Activated CD4-positive, alpha-beta T cell treated with anti-CD3 and anti-CD28 coated beads for 4 hours (primary cell): ENCODE results near the gene SP3.
"Not testable (repeated sequence)": the region's sequence is repeated elsewhere in the genome, so short reads cannot be mapped to it uniquely, and the experiment has no call there.

ENCODE experiments used
- DNase-seq, 2 donors: peaks; one replicate each; pipeline ENCODE4 v3.0.0-alpha.2; 2020

The SP3 gene

GRCh38 chr2:173941567-173941966 is 23.6 kb downstream of the SP3 start:
- no peak for DNase-seq

GRCh38 chr2:173940208-173941020 is 24.8 kb downstream of the SP3 start:
- DNase-seq, result no peak

- no peak for DNase-seq
Observed at GRCh38 chr2:173938700-173939384, 26.3 kb downstream of the SP3 start.

GRCh38 chr2:173935305-173935704 is 29.9 kb downstream of the SP3 start:
- DNase-seq, result no peak

- DNase-seq, result peak; percentile 8 to 18
Observed at GRCh38 chr2:173934895-173935294, 30.3 kb downstream of the SP3 start.

- DNase-seq, result no peak
Observed at GRCh38 chr2:173931751-173932150, 33.4 kb downstream of the SP3 start.

GRCh38 chr2:173929441-173929840 is 35.7 kb downstream of the SP3 start:
- DNase-seq, result no peak

GRCh38 chr2:173926875-173927274 is 38.3 kb downstream of the SP3 start:
- DNase-seq, result no peak

GRCh38 chr2:173924285-173924684 is 40.9 kb downstream of the SP3 start:
- DNase-seq, result no peak

- no peak for DNase-seq
Observed at GRCh38 chr2:173922760-173923159, 42.4 kb downstream of the SP3 start.

GRCh38 chr2:173922068-173922467 is 43.1 kb downstream of the SP3 start:
- no peak for DNase-seq

GRCh38 chr2:173914055-173914927 is 50.9 kb downstream of the SP3 start:
- no peak for DNase-seq

- no peak for DNase-seq
Observed at GRCh38 chr2:173909846-173910245, 55.3 kb downstream of the SP3 start.

- DNase-seq, result no peak
Observed at GRCh38 chr2:173906626-173907025, 58.5 kb downstream of the SP3 start.

- no peak for DNase-seq
Observed at GRCh38 chr2:173903601-173904394, 61.4 kb downstream of the SP3 start.

GRCh38 chr2:173898996-173899395 is 66.2 kb downstream of the SP3 start:
- no peak for DNase-seq

GRCh38 chr2:173898178-173898668 is 67.0 kb downstream of the SP3 start:
- no peak for DNase-seq

- DNase-seq, result no peak
Observed at GRCh38 chr2:173896755-173897154, 68.4 kb downstream of the SP3 start.

- no peak for DNase-seq
Observed at GRCh38 chr2:173892341-173892740, 72.8 kb downstream of the SP3 start.

GRCh38 chr2:173891315-173892037 is 73.7 kb downstream of the SP3 start:
- no peak for DNase-seq

- not testable (repeated sequence) for DNase-seq
Observed at GRCh38 chr2:173889464-173889863, 75.7 kb downstream of the SP3 start.

- DNase-seq, result no peak
Observed at GRCh38 chr2:173886613-173887012, 78.6 kb downstream of the SP3 start.
